Body of pancreas (tissue), 4 donors: ENCODE results near the gene ACOT7.
A peak's percentile ranks its signal among the peaks of the same experiment; 100 is the strongest.

Experiments
- CTCF ChIP-seq, 7 experiments: fragments of 450-650 bp in 4 of 7; fragments of 200-600 bp in 3 of 7; sonication (generic) in 3 of 7; IDR thresholded peaks; one replicate each; pipeline ENCODE4 v1.5.1; 2016 to 2019; ENCODE audit warnings: antibody characterized with exemption in 7 of 7
- POLR2A ChIP-seq, 3 donors: fragments of 450-650 bp; IDR thresholded peaks; one replicate each; pipeline ENCODE4 v1.6.1; 2016; ENCODE audit warnings: antibody characterized with exemption in 3 of 3, mild to moderate bottlenecking in 2 of 3

GRCh38 chr1:6414443-6414844 lies 20.9 kb upstream of the ACOT7 start:
- TF ChIP-seq CTCF (IDR thresholded peaks at IDR 0.05) (peak in 6 of 7 experiments; percentile 6 to 37 (median 26)), POLR2A (IDR thresholded peaks at IDR 0.05) (no peak)
